Tibial artery (tissue), 4 donors: ENCODE data around the gene ZFYVE9.
"Not testable (repeated sequence)": the region's sequence is repeated elsewhere in the genome, so short reads cannot be mapped to it uniquely, and the experiment has no call there.

ENCODE experiments used
- DNase-seq, 2 donors: peaks; one replicate each; pipeline ENCODE4 v3.0.0-alpha.2; 2019
- H3K27ac ChIP-seq, 2 donors: fragments of 200-600 bp; sonication (generic) in 1 of 2; 1 replicate in 1 of 2; 2 replicates in 1 of 2; pipeline ENCODE4 v1.5.1; 2018 to 2019; ENCODE audit warnings: mild to moderate bottlenecking in 1 of 2
- H3K27me3 ChIP-seq, 2 donors: fragments of 200-600 bp; sonication (generic) in 1 of 2; one replicate each; pipeline versions ENCODE4 v1.5.1 to v1.6.0; 2016 to 2019
- H3K36me3 ChIP-seq, 3 donors: fragments of 200-600 bp; sonication (generic) in 2 of 3; one replicate each; pipeline ENCODE4 v1.5.1; 2016 to 2019; ENCODE audit warnings: mild to moderate bottlenecking in 2 of 3
- H3K4me1 ChIP-seq, 4 donors: fragments of 200-600 bp; sonication (generic) in 2 of 4; 1 replicate in 3 of 4; 2 replicates in 1 of 4; pipeline ENCODE4 v1.5.1; 2016 to 2019
- H3K4me3 ChIP-seq, 2 donors: fragments of 200-600 bp; sonication (generic) in 1 of 2; 1 replicate in 1 of 2; 2 replicates in 1 of 2; pipeline ENCODE4 v1.5.1; 2018 to 2019; ENCODE audit warnings: mild to moderate bottlenecking in 2 of 2
- H3K9me3 ChIP-seq, 3 donors: fragments of 200-600 bp; sonication (generic) in 1 of 3; one replicate each; pipeline ENCODE4 v1.5.1; 2016 to 2019
- intact Hi-C: fragments of 100-400 bp; cut with DNase I; formaldehyde crosslinking; loops from one replicate; pipeline ENCODE4 v1.15.0; 2023; ENCODE audit warnings: low total_unique reads
- TF ChIP-seq, protein P1 (sequence below), 2 experiments: fragments of 200-600 bp in 1 of 2; fragments of 450-650 bp in 1 of 2; IDR thresholded peaks; one replicate each; pipeline ENCODE4 v1.5.1; 2017 to 2019; ENCODE audit warnings: antibody characterized with exemption in 2 of 2, mild to moderate bottlenecking in 1 of 2, moderate library complexity in 1 of 2

ZFYVE9 gene

DNA sequence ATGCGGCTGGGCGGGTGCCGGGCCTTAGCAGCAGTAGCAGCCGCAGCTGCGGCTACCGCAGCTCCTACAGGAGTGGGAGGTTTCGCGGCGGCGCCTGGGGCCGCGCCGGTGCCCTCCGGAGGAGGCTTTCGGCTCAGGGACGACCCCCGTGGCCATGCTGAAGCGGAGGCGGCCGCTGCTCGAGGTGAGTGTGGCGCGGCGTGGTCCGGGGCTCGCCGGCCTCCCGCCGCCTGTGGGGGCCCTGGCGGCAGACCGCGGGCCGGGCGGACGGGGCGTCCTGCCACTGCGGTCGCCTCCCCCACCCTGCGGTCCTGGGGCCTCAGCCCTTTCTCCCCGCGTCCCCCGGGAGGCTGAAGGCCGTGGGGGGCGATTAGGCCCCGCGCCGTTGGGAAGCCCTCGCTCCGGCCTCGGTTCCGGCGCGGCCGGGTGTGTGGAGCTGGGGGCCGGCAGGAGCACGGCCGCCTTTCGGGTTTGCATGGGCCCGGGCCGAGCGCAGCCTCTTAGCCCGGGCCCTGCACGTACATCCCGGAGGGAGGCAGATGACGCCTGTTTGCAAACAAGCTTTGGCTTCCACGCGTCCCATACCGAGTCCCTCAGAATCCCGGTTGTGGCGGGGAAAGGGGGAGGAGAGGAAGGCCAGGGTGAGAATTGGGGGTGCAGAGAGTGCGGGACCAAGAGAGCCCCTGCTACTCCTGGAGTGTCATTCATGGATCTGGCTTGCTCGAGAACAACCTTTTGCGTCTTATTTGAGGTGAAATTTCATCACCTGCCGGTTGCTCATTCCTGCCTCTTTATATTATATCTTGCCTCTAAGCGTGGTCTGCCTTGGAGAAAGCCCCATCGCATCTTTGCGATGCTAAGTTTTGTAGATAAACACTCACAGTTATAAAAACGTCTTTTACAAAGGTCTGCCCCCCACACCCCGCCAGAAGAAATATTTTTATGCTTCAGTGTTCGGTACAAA is 613 bp downstream of the ZFYVE9 start:
- no peaks in the 10 kb centered on the region for H3K36me3 ChIP-seq
- H3K9me3 ChIP-seq = no peaks in the 10 kb centered on the region
- peak; percentile 38 to 69 for DNase-seq
- peak overlapping the region; percentile 88 to 90 for H3K4me3 ChIP-seq
- H3K4me1 ChIP-seq = peaks cover 0 to 42% (median 9%) of the 10 kb centered on the region in 4 donors
- no peaks in the 10 kb centered on the region for H3K27me3 ChIP-seq
- intact Hi-C loops = no loop called here
- TF ChIP-seq, protein P1, sequence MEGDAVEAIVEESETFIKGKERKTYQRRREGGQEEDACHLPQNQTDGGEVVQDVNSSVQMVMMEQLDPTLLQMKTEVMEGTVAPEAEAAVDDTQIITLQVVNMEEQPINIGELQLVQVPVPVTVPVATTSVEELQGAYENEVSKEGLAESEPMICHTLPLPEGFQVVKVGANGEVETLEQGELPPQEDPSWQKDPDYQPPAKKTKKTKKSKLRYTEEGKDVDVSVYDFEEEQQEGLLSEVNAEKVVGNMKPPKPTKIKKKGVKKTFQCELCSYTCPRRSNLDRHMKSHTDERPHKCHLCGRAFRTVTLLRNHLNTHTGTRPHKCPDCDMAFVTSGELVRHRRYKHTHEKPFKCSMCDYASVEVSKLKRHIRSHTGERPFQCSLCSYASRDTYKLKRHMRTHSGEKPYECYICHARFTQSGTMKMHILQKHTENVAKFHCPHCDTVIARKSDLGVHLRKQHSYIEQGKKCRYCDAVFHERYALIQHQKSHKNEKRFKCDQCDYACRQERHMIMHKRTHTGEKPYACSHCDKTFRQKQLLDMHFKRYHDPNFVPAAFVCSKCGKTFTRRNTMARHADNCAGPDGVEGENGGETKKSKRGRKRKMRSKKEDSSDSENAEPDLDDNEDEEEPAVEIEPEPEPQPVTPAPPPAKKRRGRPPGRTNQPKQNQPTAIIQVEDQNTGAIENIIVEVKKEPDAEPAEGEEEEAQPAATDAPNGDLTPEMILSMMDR (IDR thresholded peaks at IDR 0.05) = no peak
- H3K27ac ChIP-seq = peak overlapping the region; percentile 95 to 99

DNA sequence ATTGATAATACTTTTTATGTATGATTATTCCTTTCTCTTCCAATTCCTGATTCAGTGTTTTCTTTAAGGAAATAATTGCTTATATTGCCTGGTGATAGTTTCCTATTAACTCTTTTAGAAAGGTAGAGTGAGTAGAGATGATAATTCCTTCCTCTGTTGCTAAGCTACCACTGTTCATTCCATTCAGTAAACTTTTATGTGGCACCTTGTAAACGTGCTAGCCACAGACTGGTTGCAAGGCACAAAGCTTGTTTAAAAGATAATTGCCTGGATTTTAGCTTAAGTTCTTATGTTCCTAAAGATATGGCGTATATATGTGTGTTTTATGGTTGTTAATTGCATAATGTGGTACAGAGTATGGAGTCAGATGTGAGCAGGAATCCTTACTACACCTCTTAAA is 3.2 kb downstream of the ZFYVE9 start:
- TF ChIP-seq, protein P1 (IDR thresholded peaks at IDR 0.05) = no peak
- Histone ChIP-seq H3K27me3 (no peaks in the 10 kb centered on the region), H3K4me3 (no peak overlapping the region), H3K4me1 (peaks cover 0 to 40% (median 9%) of the 10 kb centered on the region in 4 donors), H3K36me3 (no peaks in the 10 kb centered on the region), H3K9me3 (no peaks in the 10 kb centered on the region), H3K27ac (no peak overlapping the region)
- DNase-seq = no peak
- intact Hi-C loops = no loop called here

DNA sequence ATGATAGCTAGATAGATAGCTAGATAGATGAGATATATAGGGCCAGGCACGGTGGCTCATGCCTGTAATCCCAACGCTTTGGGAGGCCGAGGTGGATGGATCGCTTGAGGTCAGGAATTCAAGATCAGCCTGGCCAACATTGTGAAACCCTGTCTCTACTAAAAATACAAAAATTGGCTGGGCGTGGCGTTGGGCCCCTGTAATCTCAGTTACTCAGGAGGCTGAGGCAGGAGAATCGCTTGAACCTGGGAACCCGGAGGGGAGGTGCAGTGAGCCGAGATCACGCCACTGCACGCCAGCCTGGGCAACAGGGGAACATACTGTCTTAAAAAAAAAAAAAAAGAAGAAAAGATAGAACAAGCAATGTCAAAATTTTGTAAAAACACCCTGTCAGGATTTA is 8.6 kb downstream of the ZFYVE9 start:
- peaks cover 0 to 40% (median 16%) of the 10 kb centered on the region in 4 donors for H3K4me1 ChIP-seq
- intact Hi-C loops, H3K27me3 ChIP-seq: not testable (repeated sequence)

DNA sequence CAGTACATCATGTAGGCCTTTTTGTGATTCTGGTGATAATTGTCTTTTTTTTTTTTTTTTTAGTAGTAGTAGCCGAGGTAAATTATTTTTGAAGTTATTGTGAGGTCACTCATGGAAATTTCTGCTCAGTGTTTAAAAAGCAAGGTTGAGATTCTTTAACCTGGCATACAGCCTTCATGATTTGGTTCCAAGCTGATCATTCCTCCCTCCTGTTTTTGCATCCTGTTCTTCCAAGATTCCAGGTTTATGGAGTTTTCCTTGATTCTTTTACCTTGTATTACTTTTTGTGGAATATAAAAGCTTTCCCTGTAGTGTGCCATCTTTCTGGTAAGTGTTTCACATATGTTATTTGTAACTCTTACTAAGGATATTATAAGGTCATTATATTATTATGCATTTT is 9.1 kb downstream of the ZFYVE9 start:
- TF ChIP-seq, protein P1 (IDR thresholded peaks at IDR 0.05) = no peak
- no peaks in the 10 kb centered on the region for H3K9me3 ChIP-seq
- no peaks in the 10 kb centered on the region for H3K27me3 ChIP-seq
- peaks cover 0 to 39% (median 16%) of the 10 kb centered on the region in 4 donors for H3K4me1 ChIP-seq
- DNase-seq = no peak
- no peak overlapping the region for H3K27ac ChIP-seq
- H3K36me3 ChIP-seq = no peaks in the 10 kb centered on the region
- intact Hi-C loops = no loop called here
- H3K4me3 ChIP-seq = no peak overlapping the region

More for the DNA sequence above, 8.6 kb downstream of the ZFYVE9 start:
- H3K27ac ChIP-seq, H3K4me3 ChIP-seq, DNase-seq, H3K9me3 ChIP-seq, H3K36me3 ChIP-seq: not testable (repeated sequence)

DNA sequence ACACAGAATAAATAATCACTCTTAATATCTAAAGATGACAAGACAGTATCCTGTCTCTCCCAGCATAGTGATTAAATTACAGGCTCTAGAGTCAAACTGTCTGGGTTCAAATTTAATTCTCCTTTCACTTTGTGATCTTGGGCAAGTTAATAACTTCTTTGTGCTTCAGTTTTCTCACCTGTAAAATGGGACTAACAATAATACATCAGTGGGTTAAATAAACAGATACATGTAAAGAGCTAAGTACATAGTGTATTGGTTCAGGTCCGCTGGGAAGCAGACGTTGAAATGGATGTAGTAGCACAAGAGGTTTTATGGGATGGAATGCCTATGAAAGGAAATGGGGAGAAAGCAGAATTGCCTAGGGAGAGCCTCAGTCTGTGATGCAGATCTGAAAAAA is 10.7 kb downstream of the ZFYVE9 start:
- H3K27ac ChIP-seq = no peak overlapping the region
- H3K4me3 ChIP-seq = no peak overlapping the region
- DNase-seq = no peak
- no peaks in the 10 kb centered on the region for H3K36me3 ChIP-seq
- intact Hi-C loops = no loop called here
- H3K9me3 ChIP-seq = no peaks in the 10 kb centered on the region
- H3K4me1 ChIP-seq = peaks cover 0 to 40% (median 16%) of the 10 kb centered on the region in 4 donors
- no peaks in the 10 kb centered on the region for H3K27me3 ChIP-seq
- TF ChIP-seq, protein P1 (IDR thresholded peaks at IDR 0.05) = no peak

DNA sequence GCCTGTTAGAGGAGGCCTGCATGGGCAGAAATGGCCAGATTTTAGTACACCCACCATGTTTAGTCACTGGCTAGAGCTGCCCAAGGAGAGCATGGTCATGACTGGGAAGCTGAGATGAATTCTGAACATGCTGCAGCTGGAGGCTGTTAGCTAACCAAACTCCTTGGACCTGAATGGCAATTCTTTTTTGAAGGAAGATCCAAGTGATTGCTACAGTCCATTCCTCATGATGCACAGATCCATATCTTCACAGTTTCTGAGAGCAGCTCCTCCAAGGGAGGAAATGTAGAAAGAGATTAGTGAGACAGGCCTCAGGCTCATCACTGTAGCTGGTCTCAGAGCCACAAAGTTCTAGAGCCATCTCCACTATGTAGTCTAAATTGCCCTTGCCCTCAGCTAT is 11.1 kb downstream of the ZFYVE9 start:
- TF ChIP-seq, protein P1 (IDR thresholded peaks at IDR 0.05) = no peak
- Histone ChIP-seq H3K4me3 (no peak overlapping the region), H3K27ac (no peak overlapping the region), H3K27me3 (no peaks in the 10 kb centered on the region), H3K36me3 (no peaks in the 10 kb centered on the region), H3K9me3 (no peaks in the 10 kb centered on the region), H3K4me1 (peaks cover 0 to 45% (median 16%) of the 10 kb centered on the region in 4 donors)
- intact Hi-C loops = no loop called here
- no peak for DNase-seq
